Osteoblast (primary cell): ENCODE results near the gene FRK. TPM values are rescaled to one million over a fixed set of nuclear protein-coding genes. Genes with fewer than 3 reads are reported as not detected.

Experiments
- DNase-seq: peaks from one replicate; pipeline ENCODE4 v3.0.0; 2011; ENCODE audit warnings: low spot score, mixed read lengths; ENCODE audit not compliant: insufficient read length; ENCODE audit errors: missing footprints
- H2AFZ ChIP-seq: 2 replicates; pipeline ENCODE4 v1.6.0; 2011; ENCODE audit warnings: mild to moderate bottlenecking, low read length
- H3K27ac ChIP-seq: 2 replicates; pipeline ENCODE4 v1.5.1; 2011; ENCODE audit warnings: mild to moderate bottlenecking, low read depth, low read length, moderate library complexity
- H3K27me3 ChIP-seq: 2 replicates; pipeline ENCODE4 v1.6.0; 2012; ENCODE audit warnings: mild to moderate bottlenecking, control low read depth, inconsistent platforms, low read length, moderate library complexity; ENCODE audit not compliant: insufficient read depth
- H3K36me3 ChIP-seq: 2 replicates; pipeline ENCODE4 v1.5.1; 2011; ENCODE audit warnings: mild to moderate bottlenecking, low read length, control low read depth, moderate library complexity; ENCODE audit not compliant: insufficient read depth
- H3K4me1 ChIP-seq: 2 replicates; pipeline ENCODE4 v1.5.1; 2011; ENCODE audit warnings: mild to moderate bottlenecking, low read length, control low read depth, moderate library complexity; ENCODE audit not compliant: insufficient read depth
- H3K4me2 ChIP-seq: 2 replicates; pipeline ENCODE4 v1.6.0; 2011; ENCODE audit warnings: mild to moderate bottlenecking, low read length; ENCODE audit not compliant: insufficient read depth
- H3K4me3 ChIP-seq: fragments of 200-600 bp; sonication (generic); 3 replicates; pipeline ENCODE4 v1.5.1; 2012; ENCODE audit warnings: mild to moderate bottlenecking, low read length, inconsistent platforms; ENCODE audit not compliant: insufficient read depth
- H3K79me2 ChIP-seq: 2 replicates; pipeline ENCODE4 v1.6.0; 2012; ENCODE audit warnings: mild to moderate bottlenecking, low read length, control low read depth, inconsistent platforms; ENCODE audit not compliant: insufficient read depth
- H3K9me3 ChIP-seq: 2 replicates; pipeline ENCODE4 v1.5.1; 2011; ENCODE audit warnings: low read depth, low read length, control low read depth
- H4K20me1 ChIP-seq: 2 replicates; pipeline ENCODE4 v1.6.0; 2012; ENCODE audit warnings: mild to moderate bottlenecking, low read length, control low read depth; ENCODE audit not compliant: insufficient read depth
- total RNA-seq: library from RNA; depleted of rRNA; stranded (reverse); fragments of >200 nt; gene quantifications from 2 replicates; pipeline ENCODE4 v1.2.3, GENCODE V29; 2012
- TF ChIP-seq, protein P1 (sequence below): IDR thresholded peaks from 2 replicates; pipeline ENCODE4 v1.5.1; 2011; ENCODE audit warnings: mild to moderate bottlenecking, low read depth, low read length, moderate library complexity; ENCODE audit errors: extremely low read depth

The FRK gene
- total RNA-seq, 1 donor, result 1.1 TPM

DNA sequence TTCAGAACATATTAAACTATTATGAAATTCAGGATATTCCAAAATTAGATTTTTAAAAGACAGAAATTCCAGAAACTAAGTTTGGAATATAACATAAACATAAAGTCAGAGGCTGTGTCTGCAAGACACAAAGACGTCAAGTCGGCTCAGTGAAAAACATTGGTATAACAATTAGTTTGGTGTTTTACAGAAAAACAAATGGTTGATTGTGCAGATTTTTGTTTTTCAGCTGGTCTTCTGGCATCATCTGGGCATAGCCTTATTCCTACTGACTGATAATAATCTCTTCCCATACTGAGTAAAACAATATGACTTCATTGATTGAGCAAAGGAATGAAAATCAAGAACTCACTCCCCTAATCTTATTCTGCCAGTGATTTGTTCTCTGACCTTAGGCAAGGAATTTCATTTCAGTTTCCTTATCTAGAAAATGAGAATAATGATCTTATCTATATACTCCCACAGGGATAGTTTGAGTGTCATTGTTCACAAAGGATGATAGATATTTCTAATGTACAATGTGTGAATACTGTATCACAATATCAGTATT lies 84.3 kb downstream of the FRK start:
- DNase-seq, result no peak
- no peaks in the 10 kb centered on the region for H4K20me1 ChIP-seq
- TF ChIP-seq, protein P1, sequence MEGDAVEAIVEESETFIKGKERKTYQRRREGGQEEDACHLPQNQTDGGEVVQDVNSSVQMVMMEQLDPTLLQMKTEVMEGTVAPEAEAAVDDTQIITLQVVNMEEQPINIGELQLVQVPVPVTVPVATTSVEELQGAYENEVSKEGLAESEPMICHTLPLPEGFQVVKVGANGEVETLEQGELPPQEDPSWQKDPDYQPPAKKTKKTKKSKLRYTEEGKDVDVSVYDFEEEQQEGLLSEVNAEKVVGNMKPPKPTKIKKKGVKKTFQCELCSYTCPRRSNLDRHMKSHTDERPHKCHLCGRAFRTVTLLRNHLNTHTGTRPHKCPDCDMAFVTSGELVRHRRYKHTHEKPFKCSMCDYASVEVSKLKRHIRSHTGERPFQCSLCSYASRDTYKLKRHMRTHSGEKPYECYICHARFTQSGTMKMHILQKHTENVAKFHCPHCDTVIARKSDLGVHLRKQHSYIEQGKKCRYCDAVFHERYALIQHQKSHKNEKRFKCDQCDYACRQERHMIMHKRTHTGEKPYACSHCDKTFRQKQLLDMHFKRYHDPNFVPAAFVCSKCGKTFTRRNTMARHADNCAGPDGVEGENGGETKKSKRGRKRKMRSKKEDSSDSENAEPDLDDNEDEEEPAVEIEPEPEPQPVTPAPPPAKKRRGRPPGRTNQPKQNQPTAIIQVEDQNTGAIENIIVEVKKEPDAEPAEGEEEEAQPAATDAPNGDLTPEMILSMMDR, result no peak
- no peaks in the 10 kb centered on the region for H3K4me1 ChIP-seq
- no peaks in the 10 kb centered on the region for H3K27me3 ChIP-seq
- H3K27ac ChIP-seq, result no peak overlapping the region
- H2AFZ ChIP-seq, result no peak overlapping the region
- no peaks in the 10 kb centered on the region for H3K36me3 ChIP-seq
- H3K4me3 ChIP-seq, result no peak overlapping the region
- no peaks in the 10 kb centered on the region for H3K9me3 ChIP-seq
- H3K79me2 ChIP-seq, result no peaks in the 10 kb centered on the region
- H3K4me2 ChIP-seq, result no peak overlapping the region

DNA sequence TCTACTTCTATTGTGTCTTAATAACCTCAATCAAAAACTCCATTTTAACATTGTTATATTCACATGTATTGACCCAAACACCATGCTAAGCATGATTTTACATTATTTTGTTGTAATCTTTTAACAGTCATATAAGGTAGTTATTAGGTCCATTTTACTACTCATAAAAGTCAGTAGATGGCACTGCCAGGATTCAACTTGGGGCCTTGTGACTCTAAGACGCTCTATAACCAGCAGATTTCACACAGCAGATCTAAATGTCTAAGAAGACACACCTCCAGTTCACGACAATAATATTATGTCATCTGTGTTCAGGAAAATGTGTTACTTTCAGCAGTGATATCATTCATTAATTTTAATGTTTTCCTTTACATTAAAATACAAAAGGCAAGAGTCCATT lies 88.0 kb downstream of the FRK start:
- H4K20me1 ChIP-seq, result no peaks in the 10 kb centered on the region
- no peaks in the 10 kb centered on the region for H3K27me3 ChIP-seq
- TF ChIP-seq, protein P1, result no peak
- H3K36me3 ChIP-seq, result no peaks in the 10 kb centered on the region
- DNase-seq, result no peak
- no peak overlapping the region for H3K4me3 ChIP-seq
- no peak overlapping the region for H3K4me2 ChIP-seq
- H3K79me2 ChIP-seq, result no peaks in the 10 kb centered on the region
- H3K9me3 ChIP-seq, result no peaks in the 10 kb centered on the region
- no peak overlapping the region for H2AFZ ChIP-seq
- peaks cover 3% of the 10 kb centered on the region for H3K4me1 ChIP-seq
- no peak overlapping the region for H3K27ac ChIP-seq

DNA sequence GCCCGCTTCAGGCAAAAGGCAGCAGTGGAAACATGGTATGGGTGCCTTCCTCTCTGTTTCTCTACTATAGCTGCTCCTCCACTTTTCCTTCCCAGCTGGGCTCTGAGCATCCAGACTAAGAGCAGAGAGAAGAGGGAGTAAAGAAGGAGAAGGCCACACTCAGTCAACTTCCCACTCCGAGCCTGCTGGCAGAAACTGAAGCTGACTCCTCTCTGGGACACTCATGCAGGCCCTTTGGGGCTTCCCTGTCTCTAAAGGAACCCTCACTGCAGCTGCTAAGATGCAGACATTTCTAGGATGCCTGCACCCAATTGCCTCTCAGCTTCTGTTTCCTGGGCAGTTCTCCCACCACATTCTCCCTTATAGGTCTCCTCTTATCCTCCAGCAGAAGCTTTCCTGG lies 88.9 kb downstream of the FRK start:
- no peak overlapping the region for H2AFZ ChIP-seq
- H3K36me3 ChIP-seq, result no peaks in the 10 kb centered on the region
- H3K27me3 ChIP-seq, result no peaks in the 10 kb centered on the region
- no peaks in the 10 kb centered on the region for H4K20me1 ChIP-seq
- DNase-seq, result no peak
- TF ChIP-seq, protein P1, result no peak
- H3K4me1 ChIP-seq, result peaks cover 3% of the 10 kb centered on the region
- no peak overlapping the region for H3K4me3 ChIP-seq
- H3K4me2 ChIP-seq, result no peak overlapping the region
- H3K9me3 ChIP-seq, result no peaks in the 10 kb centered on the region
- H3K27ac ChIP-seq, result no peak overlapping the region
- H3K79me2 ChIP-seq, result no peaks in the 10 kb centered on the region

DNA sequence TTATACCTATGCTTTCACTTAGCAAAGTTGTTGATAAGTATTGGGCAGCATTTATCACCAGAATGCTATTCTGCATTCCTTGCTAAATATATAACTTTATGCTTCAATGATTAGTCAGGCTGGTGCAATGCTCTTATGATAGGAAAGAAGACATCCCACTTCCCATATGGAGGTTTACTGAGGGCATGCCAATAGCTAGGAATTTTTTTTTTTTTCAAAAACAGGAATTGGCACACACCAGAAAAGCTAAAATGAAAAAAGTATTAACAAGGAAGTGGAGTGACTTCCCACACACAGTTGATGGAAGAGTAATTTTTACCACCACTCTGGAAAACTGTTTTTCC lies 90.8 kb downstream of the FRK start:
- TF ChIP-seq, protein P1, result no peak
- Histone ChIP-seq H3K4me2 (peak overlapping the region; percentile 24), H4K20me1 (no peaks in the 10 kb centered on the region), H3K27me3 (no peaks in the 10 kb centered on the region), H3K4me3 (no peak overlapping the region), H2AFZ (no peak overlapping the region), H3K79me2 (no peaks in the 10 kb centered on the region), H3K36me3 (no peaks in the 10 kb centered on the region), H3K4me1 (peaks cover 3% of the 10 kb centered on the region), H3K9me3 (no peaks in the 10 kb centered on the region), H3K27ac (no peak overlapping the region)
- no peak for DNase-seq
